ENCODE results near the gene HUS1.
"Not testable (repeated sequence)": the region's sequence is repeated elsewhere in the genome, so short reads cannot be mapped to it uniquely, and the experiment has no call there.

The HUS1 gene

DNA sequence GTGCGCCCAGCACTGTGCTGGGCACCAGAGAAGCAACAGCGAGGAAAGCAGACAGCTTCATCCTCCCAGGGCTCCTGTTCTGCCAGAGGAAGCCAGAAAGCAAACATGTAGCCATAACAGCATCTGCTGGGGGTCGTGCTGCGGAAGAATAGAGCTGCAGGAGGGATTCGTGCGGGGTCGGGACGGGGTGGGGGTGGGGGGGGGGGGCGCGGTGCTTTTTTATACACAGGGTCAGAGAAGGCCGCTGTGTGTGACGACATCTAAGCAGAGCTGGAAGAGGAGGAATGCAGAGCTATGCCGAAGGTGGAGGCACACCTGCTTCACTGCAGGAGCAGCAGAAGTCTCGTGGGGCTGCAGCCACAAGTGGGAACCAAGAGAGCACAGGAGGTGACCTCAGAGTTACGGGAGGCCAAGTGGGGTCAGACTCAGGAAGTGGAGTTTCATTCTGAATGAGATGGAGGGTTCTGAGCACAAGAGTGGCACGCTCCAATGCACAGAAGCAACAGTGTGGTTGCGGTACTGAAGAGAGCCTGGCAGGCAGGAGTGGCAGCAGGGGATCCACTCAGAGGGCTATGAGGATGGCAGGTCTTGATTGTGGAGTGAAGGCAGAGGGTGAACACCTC lies 42.2 kb downstream of the HUS1 start:
- no peak for DNase-seq
- intact Hi-C loops (cut with DNase I), result no loop called here

DNA sequence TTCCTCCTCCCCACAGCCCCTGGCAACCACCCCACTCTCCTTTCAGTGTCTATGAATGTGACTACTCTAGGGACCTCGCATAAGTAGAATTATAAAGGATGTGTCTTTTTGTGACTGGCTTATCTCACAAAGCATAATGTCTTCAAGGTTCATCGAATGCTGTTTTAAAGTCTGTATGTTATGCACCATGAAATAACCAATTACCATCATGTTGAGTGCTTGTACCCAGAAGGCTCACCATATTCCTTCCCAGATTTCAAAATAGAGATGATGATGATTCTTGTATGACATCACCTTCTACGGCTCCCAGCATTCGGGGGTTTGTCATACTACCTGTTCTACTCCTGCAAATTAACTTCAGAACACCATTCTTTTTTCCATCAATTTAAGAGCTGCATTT lies 43.1 kb downstream of the HUS1 start:
- DNase-seq, result no peak
- intact Hi-C loops (cut with DNase I), result no loop called here

DNA sequence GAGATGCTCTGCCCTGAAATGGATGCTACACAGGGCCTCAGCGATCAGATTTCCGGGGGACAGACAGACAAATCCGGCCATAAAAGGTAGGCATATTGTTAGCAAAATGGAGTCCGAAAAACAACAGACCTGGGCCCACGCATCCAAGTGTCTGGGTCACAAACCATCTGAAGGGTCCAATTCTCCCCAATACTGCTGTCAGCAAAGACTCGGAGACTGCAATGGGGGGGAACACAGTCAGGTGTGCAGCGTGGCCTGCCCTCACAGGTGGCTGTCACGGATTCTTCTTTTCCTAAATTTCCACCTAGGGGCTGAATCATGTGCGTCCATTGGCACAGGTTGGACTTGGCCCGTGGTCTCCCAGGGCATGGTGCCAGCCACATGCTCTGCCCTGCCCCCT lies 44.1 kb downstream of the HUS1 start:
- no peak for DNase-seq
- intact Hi-C loops (cut with DNase I), result no loop called here

DNA sequence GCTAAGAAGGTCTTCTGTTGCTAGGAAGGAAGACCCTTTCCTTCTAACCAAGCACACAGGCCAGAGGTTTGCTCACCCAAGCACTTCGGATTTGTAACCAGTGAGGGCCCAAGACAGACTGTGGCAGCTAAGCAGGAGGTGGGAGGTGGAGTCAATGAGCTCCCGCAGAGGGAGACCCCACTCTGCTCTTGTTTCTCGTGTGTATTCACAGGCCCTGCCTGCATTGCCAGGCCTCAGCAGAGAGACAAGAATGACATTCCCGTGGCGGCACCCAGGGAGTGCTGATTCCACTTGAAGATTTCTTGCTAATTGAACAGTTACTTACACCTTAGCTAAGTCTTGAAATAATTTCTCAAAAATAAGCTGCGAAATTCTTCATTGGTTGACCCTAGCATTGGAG lies 44.6 kb downstream of the HUS1 start:
- DNase-seq, result no peak
- intact Hi-C loops (cut with DNase I), result no loop called here

DNA sequence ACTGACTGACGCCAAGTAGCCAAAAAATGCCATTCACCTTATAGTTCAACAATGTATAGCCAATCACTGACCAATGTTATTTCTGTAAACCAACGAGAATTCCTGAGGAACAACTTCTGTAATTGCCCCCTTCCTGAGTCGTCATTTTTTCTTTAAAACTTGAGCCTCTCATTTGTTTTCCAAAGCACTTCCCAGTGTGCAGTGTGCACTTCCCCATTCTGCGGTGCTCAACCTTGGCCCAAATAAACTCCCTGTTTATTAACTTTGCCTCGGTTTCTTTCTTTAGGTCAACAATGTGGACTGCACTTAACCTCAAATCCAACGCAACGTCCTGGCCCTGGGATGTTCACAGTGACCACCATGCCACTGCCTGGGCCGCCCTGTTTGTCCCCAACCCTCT lies 46.2 kb downstream of the HUS1 start:
- DNase-seq, result no peak
- intact Hi-C loops (cut with DNase I), result no loop called here

DNA sequence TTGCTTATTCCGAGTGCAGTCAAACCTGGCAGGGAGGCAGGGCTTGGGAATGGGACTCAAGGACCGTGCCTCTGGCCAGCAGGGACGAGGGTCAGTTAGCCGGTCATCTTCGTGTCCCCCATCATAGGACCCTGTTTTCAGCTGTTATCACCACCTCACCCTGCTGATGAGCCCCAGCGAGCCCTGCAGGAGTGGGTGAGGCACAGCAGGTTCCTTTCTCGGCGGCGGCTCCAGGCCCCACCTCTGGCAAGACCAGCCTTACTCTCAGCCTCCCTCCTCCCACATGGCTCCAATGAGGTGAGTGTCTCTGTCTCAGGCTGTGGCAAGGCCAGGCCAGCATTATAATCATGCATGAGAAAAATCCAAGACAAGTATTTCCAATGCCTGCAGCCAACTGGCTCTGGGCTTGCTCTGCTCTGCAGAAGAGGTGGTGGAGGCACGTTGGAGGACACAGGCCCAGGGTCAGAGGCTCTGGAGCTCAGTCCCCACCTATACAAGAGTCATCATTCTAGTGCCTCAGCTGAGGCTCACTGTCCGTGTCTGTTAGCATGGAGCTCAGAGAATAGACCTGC lies 46.9 kb downstream of the HUS1 start:
- intact Hi-C loops (cut with DNase I), result no loop called here
- no peak for DNase-seq

DNA sequence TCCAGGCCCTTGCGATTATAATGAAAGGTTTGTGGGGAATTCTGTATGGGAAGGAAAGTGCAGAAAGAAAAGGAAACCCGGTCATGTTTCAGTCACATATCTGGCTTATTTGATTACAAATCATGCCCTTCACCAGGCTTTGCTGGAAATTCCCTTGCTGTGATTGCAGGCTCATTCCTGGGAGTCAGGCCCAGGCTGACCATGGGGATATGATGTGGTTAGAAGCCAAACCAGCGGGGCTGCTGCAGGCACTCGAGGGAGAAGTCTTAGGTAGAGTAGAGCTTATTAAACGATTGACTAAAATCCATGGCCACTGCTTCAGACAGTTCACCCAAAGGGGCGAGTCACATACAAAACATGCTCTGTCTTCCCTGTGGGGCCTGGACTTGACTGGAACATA lies 47.4 kb downstream of the HUS1 start:
- intact Hi-C loops (cut with DNase I), result no loop called here
- no peak for DNase-seq

DNA sequence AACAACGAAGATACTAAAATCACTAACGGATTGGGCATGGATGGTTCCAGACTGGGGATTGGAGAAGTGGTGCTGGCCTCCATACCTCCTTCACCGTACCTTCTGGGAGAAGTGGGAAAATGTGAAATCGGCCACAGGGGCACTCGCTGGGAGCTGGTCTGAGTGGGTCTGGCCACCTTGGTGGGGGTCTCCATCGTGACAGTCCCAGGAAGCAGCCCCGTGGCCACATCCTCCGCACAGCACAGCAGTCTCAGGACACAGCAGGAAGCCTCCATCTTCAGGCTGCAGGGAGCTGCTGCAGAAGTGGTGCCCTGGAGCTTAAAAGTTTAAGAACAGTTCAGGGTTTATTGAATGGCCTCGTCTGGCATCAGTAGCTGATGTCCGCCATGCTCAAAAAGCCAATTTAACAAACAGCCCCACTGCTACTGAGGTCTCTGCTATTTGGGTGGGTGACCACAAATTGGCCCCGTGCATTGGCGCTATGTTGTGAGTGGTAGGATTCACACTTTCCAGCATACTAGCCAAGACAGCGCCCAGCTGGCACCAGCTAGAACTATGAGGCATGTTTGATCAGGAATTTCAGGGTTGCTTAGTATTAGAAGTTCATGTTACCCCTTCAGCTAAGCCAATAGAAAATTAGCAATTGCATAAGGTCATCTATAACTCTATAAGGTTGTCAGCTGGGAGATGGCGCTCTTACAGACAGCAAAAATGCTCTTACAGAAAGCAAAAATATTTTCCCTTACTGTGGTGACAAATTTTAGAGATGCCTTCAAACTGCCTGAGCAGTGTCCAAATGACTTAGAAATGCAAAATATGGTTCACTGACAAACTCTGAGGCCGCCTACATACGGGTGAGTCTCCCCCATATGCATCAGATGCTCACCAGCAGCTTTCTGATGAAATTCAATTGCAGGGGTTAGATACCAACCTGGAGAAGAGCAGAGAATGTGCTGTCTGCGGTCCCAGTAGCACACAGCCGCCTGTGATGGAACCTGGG lies 48.1 kb downstream of the HUS1 start:
- intact Hi-C loops (cut with DNase I), result no loop called here
- no peak for DNase-seq

DNA sequence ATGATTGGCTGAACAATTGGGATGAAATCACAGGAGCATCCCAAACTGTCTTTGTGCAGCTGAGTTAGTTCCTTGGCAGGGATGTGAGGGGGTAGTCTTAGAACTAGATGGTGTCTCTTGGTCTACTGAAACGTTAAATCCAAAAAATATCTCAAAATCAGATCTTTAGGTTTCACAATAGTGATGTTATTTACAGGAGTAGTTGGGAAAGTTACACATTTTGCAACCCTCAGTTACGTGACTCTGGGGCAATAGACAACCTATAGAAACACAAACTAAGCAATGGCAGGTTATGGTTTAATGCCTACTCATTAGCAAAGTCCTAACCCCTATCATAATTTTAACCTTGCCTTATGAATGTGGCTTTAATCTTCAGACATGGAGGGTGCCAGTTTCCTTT lies 55.1 kb downstream of the HUS1 start:
- intact Hi-C loops (cut with DNase I), result no loop called here
- DNase-seq, result no peak

DNA sequence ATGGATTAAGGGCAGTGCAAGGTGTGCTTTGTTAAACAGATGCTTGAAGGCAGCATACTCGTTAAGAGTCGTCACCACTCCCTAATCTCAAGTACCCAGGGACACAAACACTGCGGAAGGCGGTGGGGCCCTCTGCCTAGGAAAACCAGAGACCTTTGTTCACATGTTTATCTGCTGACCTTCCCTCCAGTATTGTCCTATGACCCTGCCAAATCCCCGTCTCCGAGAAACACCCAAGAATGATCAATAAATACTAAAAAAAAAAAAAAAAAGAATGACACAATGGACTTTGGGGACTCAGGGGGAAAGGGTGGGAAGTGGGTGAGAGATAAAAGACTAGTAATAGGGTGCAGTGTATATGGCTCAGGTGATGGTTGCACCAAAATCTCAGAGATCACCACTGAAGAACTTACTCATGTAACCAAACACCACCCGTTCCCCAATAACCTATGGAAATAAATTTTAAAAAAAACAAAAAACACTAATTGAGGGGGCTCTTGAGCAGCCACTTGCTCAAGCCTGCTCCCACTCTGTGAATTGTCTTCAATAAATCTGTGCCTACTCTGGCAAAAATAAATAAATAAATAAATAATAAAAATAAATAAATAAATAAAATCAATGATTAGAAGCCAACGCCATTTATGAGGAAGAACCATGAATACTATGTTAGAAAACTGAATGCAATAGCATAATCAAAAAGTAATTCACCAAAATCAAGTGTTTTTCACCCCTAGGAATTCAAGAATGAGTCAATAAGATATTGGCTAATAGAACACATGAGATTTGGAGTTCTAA lies 56.1 kb downstream of the HUS1 start:
- intact Hi-C loops (cut with DNase I); DNase-seq: not testable (repeated sequence)

DNA sequence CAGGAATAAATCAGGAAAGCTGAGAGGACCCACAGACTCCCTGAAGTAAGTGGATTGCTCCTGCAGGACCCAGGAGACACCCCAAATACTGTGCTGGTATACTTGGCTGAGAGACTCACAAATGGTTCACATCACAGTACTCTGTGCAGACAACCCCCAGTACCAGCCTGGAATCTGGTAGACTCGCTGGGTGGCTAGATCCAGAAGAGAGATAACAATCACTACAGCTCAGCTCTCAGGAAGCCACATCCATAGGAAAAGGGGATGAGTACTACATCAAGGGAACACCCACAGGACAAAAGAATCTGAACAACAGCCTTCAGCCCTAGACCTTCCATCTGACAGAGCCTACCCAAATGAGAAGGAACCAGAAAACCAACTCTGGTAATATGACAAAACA lies 62.9 kb downstream of the HUS1 start:
- intact Hi-C loops (cut with DNase I); DNase-seq: not testable (repeated sequence)

DNA sequence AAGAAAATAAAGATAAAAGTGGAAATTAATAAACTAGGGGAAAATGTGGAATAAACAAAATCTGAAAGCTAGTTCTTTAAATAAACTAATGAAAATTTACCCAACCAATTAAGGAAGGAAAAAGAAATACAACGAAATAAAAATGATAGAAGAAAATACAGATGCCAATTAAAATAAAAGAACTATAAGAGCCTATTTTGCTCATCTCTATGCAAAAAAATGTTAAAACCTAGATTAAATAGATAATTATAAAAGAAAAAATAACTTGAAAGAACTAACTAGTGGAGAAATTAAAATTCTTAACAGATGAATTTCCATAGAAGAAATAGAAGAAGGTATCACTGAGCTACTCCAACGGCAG lies 63.8 kb downstream of the HUS1 start:
- no peak for DNase-seq
- intact Hi-C loops (cut with DNase I), result no loop called here

DNA sequence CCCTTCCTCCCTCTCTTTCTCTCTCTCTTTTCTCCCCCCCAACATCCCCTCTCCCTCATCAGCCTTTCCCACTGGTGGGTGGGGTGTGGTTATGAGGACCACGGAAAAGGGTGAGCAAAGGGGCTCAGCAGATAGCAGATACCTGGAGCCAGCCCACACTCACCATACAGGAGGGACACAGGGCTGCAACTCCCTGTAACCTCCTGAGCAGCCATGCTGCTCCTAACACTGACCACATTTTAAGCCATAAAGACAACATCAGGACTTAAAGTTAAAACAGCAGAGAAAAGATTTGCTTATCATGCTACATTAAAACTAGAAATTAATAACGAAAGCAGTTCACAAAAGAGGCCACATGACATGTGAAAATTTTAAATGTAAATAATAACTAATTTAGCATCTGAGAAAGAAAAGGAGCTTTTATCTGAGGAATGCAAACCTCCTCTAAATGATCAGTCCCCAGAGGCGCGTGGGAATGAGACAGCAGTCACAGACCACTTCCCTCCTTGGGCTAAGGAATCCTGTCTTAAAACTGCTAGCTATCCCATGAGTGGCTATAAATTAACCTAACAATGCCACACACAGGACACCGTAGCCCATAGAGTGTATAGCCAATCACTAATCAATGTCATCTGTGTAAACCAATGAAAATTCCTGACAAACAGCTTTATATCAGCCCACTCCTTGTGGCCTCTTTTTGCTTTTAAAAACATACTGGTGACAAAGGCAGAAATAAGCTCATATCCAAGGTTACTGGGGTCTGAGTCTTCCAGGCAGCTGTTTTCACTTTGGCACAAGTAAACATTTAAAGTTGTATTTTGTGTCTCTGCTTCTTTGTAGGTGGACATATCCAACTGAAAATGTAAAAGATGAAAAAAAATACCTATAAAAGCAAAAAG lies 64.4 kb downstream of the HUS1 start:
- no peak for DNase-seq
- intact Hi-C loops (cut with DNase I), result no loop called here
